ENCODE data around the gene PPP6R2. TPM values are rescaled to one million over a fixed set of nuclear protein-coding genes. Genes with fewer than 3 reads are reported as not detected.

The PPP6R2 gene
- total RNA-seq, 2 donors from 2014 or later: 58.7 to 81.2 TPM

GRCh38 chr22:50401907-50402306, 58.8 kb downstream of the PPP6R2 start:
- DNase-seq: no peak
- no peak overlapping the region for H3K9ac ChIP-seq (ENCODE audit: extremely low read depth, low read length, poor library complexity, severe bottlenecking)
- H3K4me1 Mint-ChIP-seq: peaks cover 8% of the 10 kb centered on the region

GRCh38 chr22:50403701-50404101, 60.6 kb downstream of the PPP6R2 start:
- TF ChIP-seq CTCF (conservative IDR thresholded peaks at IDR 0.05): no peak
- Mint-ChIP-seq H3K9me3 (no peaks in the 10 kb centered on the region), H3K4me3 (no peak overlapping the region), H3K36me3 (ENCODE audit: low read depth) (peaks cover 64% of the 10 kb centered on the region), H3K27me3 (ENCODE audit: insufficient read depth) (no peaks in the 10 kb centered on the region), H3K27ac (peak overlapping the region; percentile 52), H3K4me1 (peaks cover 4% of the 10 kb centered on the region)
- Histone ChIP-seq H3K36me3 (ENCODE audit: control insufficient read depth, insufficient read depth, low read length) (peaks cover 42% of the 10 kb centered on the region), H3K4me1 (ENCODE audit: control insufficient read depth, insufficient read depth, low read length) (peaks cover 5% of the 10 kb centered on the region), H3K27me3 (ENCODE audit: control insufficient read depth, insufficient read depth, low read length, poor library complexity, severe bottlenecking) (no peaks in the 10 kb centered on the region), H3K9me3 (ENCODE audit: control insufficient read depth, low read length) (no peaks in the 10 kb centered on the region), H3K27ac (ENCODE audit: low read depth, low read length) (no peak overlapping the region), H3K9ac (ENCODE audit: extremely low read depth, low read length, poor library complexity, severe bottlenecking) (no peak overlapping the region), H3K4me3 (ENCODE audit: low read length) (no peak overlapping the region)
- DNase-seq: no peak
- WGBS, 2 experiments (ENCODE audit: insufficient coverage in 1 of 2, insufficient read length in 1 of 2): 97 to 100% methylated on average over 7 to 8 of the region's 8 CpGs

More at GRCh38 chr22:50401907-50402306, 58.8 kb downstream of the PPP6R2 start:
- H3K9me3 Mint-ChIP-seq: no peaks in the 10 kb centered on the region
- no peak overlapping the region for H3K4me3 Mint-ChIP-seq
- no peaks in the 10 kb centered on the region for H3K27me3 Mint-ChIP-seq (ENCODE audit: insufficient read depth)
- no peaks in the 10 kb centered on the region for H3K27me3 ChIP-seq (ENCODE audit: control insufficient read depth, insufficient read depth, low read length, poor library complexity, severe bottlenecking)
- H3K4me3 ChIP-seq (ENCODE audit: low read length): no peak overlapping the region
- H3K36me3 Mint-ChIP-seq (ENCODE audit: low read depth): peaks cover 48% of the 10 kb centered on the region
- no peak for TF ChIP-seq CTCF (conservative IDR thresholded peaks at IDR 0.05)
- 98 to 100% methylated on average over 3 to 4 of the region's 4 CpGs for WGBS, 2 experiments (ENCODE audit: insufficient coverage in 1 of 2, insufficient read length in 1 of 2)
- H3K4me1 ChIP-seq (ENCODE audit: control insufficient read depth, insufficient read depth, low read length): peaks cover 5% of the 10 kb centered on the region
- no peaks in the 10 kb centered on the region for H3K9me3 ChIP-seq (ENCODE audit: control insufficient read depth, low read length)
- H3K36me3 ChIP-seq (ENCODE audit: control insufficient read depth, insufficient read depth, low read length): peaks cover 37% of the 10 kb centered on the region
- no peak overlapping the region for H3K27ac Mint-ChIP-seq
- H3K27ac ChIP-seq (ENCODE audit: low read depth, low read length): no peak overlapping the region

- peaks cover 56% of the 10 kb centered on the region for H3K36me3 Mint-ChIP-seq (ENCODE audit: low read depth)
- H3K27ac Mint-ChIP-seq: peak overlapping the region; percentile 50
- H3K4me3 ChIP-seq (ENCODE audit: low read length): no peak overlapping the region
- no peak for TF ChIP-seq CTCF (conservative IDR thresholded peaks at IDR 0.05)
- peaks cover 29% of the 10 kb centered on the region for H3K36me3 ChIP-seq (ENCODE audit: control insufficient read depth, insufficient read depth, low read length)
- no peaks in the 10 kb centered on the region for H3K27me3 ChIP-seq (ENCODE audit: control insufficient read depth, insufficient read depth, low read length, poor library complexity, severe bottlenecking)
- H3K4me3 Mint-ChIP-seq: no peak overlapping the region
- no peaks in the 10 kb centered on the region for H3K9me3 ChIP-seq (ENCODE audit: control insufficient read depth, low read length)
- H3K9me3 Mint-ChIP-seq: no peaks in the 10 kb centered on the region
- no peaks in the 10 kb centered on the region for H3K4me1 ChIP-seq (ENCODE audit: control insufficient read depth, insufficient read depth, low read length)
- no peaks in the 10 kb centered on the region for H3K27me3 Mint-ChIP-seq (ENCODE audit: insufficient read depth)
- no peak overlapping the region for H3K9ac ChIP-seq (ENCODE audit: extremely low read depth, low read length, poor library complexity, severe bottlenecking)
- H3K27ac ChIP-seq (ENCODE audit: low read depth, low read length): no peak overlapping the region
- no peak for DNase-seq
- WGBS, 2 experiments (ENCODE audit: insufficient coverage in 1 of 2, insufficient read length in 1 of 2): 93 to 96% methylated on average over 21 to 25 of the region's 25 CpGs
- H3K4me1 Mint-ChIP-seq: no peaks in the 10 kb centered on the region
These were observed 63.5 kb downstream of the PPP6R2 start for GRCh38 chr22:50406416-50407170.

Measured in endodermal cell (in vitro differentiated cells).